CD4-positive, alpha-beta memory T cell (primary cell): ENCODE data around the gene PHC2. TPM values are rescaled to one million over a fixed set of nuclear protein-coding genes. Genes with fewer than 3 reads are reported as not detected.

Source experiments
- CTCF ChIA-PET: fragments of 350-600 bp; sonication (Branson Sonifier 250); formaldehyde crosslinking; loops from one replicate; lab custom pipeline; 2021; ENCODE audit warnings: inconsistent platforms; ENCODE audit not compliant: partially characterized antibody; lab: Charles Lee
- POLR2A ChIA-PET: fragments of 350-600 bp; sonication (Branson Sonifier 250); formaldehyde crosslinking; loops from one replicate; lab custom pipeline; 2021; ENCODE audit not compliant: partially characterized antibody; lab: Charles Lee
- DNase-seq, 5 donors: peaks; one replicate each; pipeline versions ENCODE4 v3.0.0 to v3.0.0-alpha.2; 2020 to 2022; ENCODE audit warnings: mixed read lengths in 1 of 5
- H3K27ac ChIP-seq: one replicate; pipeline ENCODE4 v1.7.0; 2013; ENCODE audit warnings: low read depth, low read length
- H3K27me3 ChIP-seq: 2 replicates; pipeline ENCODE4 v1.7.0; 2013; ENCODE audit warnings: mild to moderate bottlenecking, low read length, moderate library complexity; ENCODE audit not compliant: insufficient read depth
- H3K36me3 ChIP-seq: 2 replicates; pipeline ENCODE4 v1.7.0; 2013; ENCODE audit warnings: mild to moderate bottlenecking, low read length, moderate library complexity; ENCODE audit not compliant: insufficient read depth
- H3K4me1 ChIP-seq: 2 replicates; pipeline ENCODE4 v1.7.0; 2013; ENCODE audit warnings: mild to moderate bottlenecking, low read length, moderate library complexity; ENCODE audit not compliant: insufficient read depth
- H3K4me3 ChIP-seq, 2 donors: one replicate each; pipeline ENCODE4 v1.7.0; 2013; ENCODE audit warnings: low read length in 2 of 2, mild to moderate bottlenecking in 1 of 2
- H3K9me3 ChIP-seq, 2 donors: one replicate each; pipeline ENCODE4 v1.7.0; 2013; ENCODE audit warnings: low read length in 2 of 2, control low read depth in 1 of 2; ENCODE audit not compliant: control insufficient read depth in 1 of 2
- H3K27ac Mint-ChIP-seq, 7 donors: one replicate each; pipeline ENCODE4 v1.8.0; 2020 to 2021; ENCODE audit warnings: mixed read lengths in 7 of 7, mild to moderate bottlenecking in 6 of 7, inconsistent platforms in 3 of 7, moderate library complexity in 3 of 7
- H3K27me3 Mint-ChIP-seq, 2 donors: one replicate each; pipeline ENCODE4 v1.8.0; 2020 to 2021; ENCODE audit warnings: mixed read lengths in 2 of 2
- H3K36me3 Mint-ChIP-seq, 2 donors: one replicate each; pipeline ENCODE4 v1.8.0; 2020 to 2021; ENCODE audit warnings: mixed read lengths in 2 of 2, inconsistent platforms in 1 of 2, mild to moderate bottlenecking in 1 of 2
- H3K4me1 Mint-ChIP-seq, 4 donors: one replicate each; pipeline ENCODE4 v1.8.0; 2020 to 2021; ENCODE audit warnings: mixed read lengths in 4 of 4, mild to moderate bottlenecking in 1 of 4
- H3K4me3 Mint-ChIP-seq, 8 donors: one replicate each; pipeline ENCODE4 v1.8.0; 2020 to 2021; ENCODE audit warnings: mixed read lengths in 8 of 8, mild to moderate bottlenecking in 7 of 8, moderate library complexity in 6 of 8, inconsistent platforms in 3 of 8
- H3K9me3 Mint-ChIP-seq, 8 donors: one replicate each; pipeline ENCODE4 v1.8.0; 2020 to 2021; ENCODE audit warnings: mixed read lengths in 8 of 8, mild to moderate bottlenecking in 5 of 8, inconsistent platforms in 3 of 8, moderate library complexity in 1 of 8
- intact Hi-C: fragments of 100-400 bp; cut with micrococcal nuclease; formaldehyde crosslinking; loops from one replicate; pipeline ENCODE4 v1.15.1; 2023
- polyA plus RNA-seq, 2 donors: library from polyadenylated mRNA; unstranded; fragments of 300-500 nt; fragmentation: Illumina TruSeq; gene quantifications; one replicate each; pipeline ENCODE4 v1.2.3, GENCODE V29; 2021
- total RNA-seq, 2 experiments: library from RNA; stranded (reverse); gene quantifications; one replicate each; pipeline ENCODE4 v1.2.3, GENCODE V29; 2021

The PHC2 gene, protein sequence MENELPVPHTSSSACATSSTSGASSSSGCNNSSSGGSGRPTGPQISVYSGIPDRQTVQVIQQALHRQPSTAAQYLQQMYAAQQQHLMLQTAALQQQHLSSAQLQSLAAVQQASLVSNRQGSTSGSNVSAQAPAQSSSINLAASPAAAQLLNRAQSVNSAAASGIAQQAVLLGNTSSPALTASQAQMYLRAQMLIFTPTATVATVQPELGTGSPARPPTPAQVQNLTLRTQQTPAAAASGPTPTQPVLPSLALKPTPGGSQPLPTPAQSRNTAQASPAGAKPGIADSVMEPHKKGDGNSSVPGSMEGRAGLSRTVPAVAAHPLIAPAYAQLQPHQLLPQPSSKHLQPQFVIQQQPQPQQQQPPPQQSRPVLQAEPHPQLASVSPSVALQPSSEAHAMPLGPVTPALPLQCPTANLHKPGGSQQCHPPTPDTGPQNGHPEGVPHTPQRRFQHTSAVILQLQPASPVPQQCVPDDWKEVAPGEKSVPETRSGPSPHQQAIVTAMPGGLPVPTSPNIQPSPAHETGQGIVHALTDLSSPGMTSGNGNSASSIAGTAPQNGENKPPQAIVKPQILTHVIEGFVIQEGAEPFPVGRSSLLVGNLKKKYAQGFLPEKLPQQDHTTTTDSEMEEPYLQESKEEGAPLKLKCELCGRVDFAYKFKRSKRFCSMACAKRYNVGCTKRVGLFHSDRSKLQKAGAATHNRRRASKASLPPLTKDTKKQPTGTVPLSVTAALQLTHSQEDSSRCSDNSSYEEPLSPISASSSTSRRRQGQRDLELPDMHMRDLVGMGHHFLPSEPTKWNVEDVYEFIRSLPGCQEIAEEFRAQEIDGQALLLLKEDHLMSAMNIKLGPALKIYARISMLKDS
- 10 to 100 TPM; 34.5 to 35.6 TPM for total RNA-seq
- polyA plus RNA-seq = 10 to 100 TPM; 11.3 to 26.3 TPM

GRCh38 chr1:33430692-33431593 lies at the start of gene PHC2:
TSS of gene PHC2 (minus strand) at chr1:33431095. CDS start at chr1:33375539, 55,556 bp downstream.
- ChIA-PET CTCF (interaction anchor here (1.4 to 2.2 kb wide), 3 partner anchors 9 to 136 kb away, joined by 4 to 9 read pairs (median 8); partner anchors contain the start of gene ZSCAN20), POLR2A (no interaction called here)
- Histone ChIP-seq H3K4me1 (peaks cover 10% of the 10 kb centered on the region), H3K9me3 (no peaks in the 10 kb centered on the region), H3K27ac (no peak within 1 kb of the TSS), H3K36me3 (no peaks in the 10 kb centered on the region), H3K27me3 (peaks cover 3% of the 10 kb centered on the region), H3K4me3 (peak within 1 kb of the TSS in 1 of 2 donors; percentile 41)
- Mint-ChIP-seq H3K27ac (peak within 1 kb of the TSS; percentile 53 to 83 (median 65)), H3K9me3 (no peaks in the 10 kb centered on the region), H3K36me3 (no peaks in the 10 kb centered on the region), H3K4me1 (peaks cover 2 to 5% (median 4%) of the 10 kb centered on the region in 4 donors), H3K27me3 (peaks cover 4 to 6% of the 10 kb centered on the region in 2 donors), H3K4me3 (peak within 1 kb of the TSS; percentile 4 to 83 (median 70))
- intact Hi-C loops = loop anchor here (5.0 kb wide), 1 partner anchor 79 kb away; no protein-coding TSS in a partner anchor
- DNase-seq = peak; percentile 89 to 97 (median 92)

- peaks cover 5 to 14% (median 13%) of the 10 kb centered on the region in 4 donors for H3K4me1 Mint-ChIP-seq
- no peak for DNase-seq
- intact Hi-C loops = no loop called here
- no peaks in the 10 kb centered on the region for H3K9me3 Mint-ChIP-seq
- H3K27ac ChIP-seq = no peak overlapping the region
- peak overlapping the region in 1 of 7 donors; percentile 5 for H3K27ac Mint-ChIP-seq
- H3K4me3 ChIP-seq = no peak overlapping the region
- H3K9me3 ChIP-seq = no peaks in the 10 kb centered on the region
- ChIA-PET CTCF (no interaction called here), POLR2A (no interaction called here)
- no peaks in the 10 kb centered on the region for H3K27me3 Mint-ChIP-seq
- no peaks in the 10 kb centered on the region for H3K36me3 ChIP-seq
- H3K36me3 Mint-ChIP-seq = peaks cover 3 to 7% of the 10 kb centered on the region in 2 donors
- H3K27me3 ChIP-seq = no peaks in the 10 kb centered on the region
- H3K4me1 ChIP-seq = peaks cover 3% of the 10 kb centered on the region
- H3K4me3 Mint-ChIP-seq = no peak overlapping the region
Observed at GRCh38 chr1:33477451-33477850, 46.6 kb upstream of the PHC2 start.

GRCh38 chr1:33473900-33474299 lies 43.0 kb upstream of the PHC2 start:
- Mint-ChIP-seq H3K27me3 (no peaks in the 10 kb centered on the region), H3K4me3 (peak overlapping the region in 2 of 8 donors; percentile 9 to 89), H3K36me3 (no peaks in the 10 kb centered on the region), H3K9me3 (no peaks in the 10 kb centered on the region), H3K27ac (peak overlapping the region in 5 of 7 donors; percentile 1 to 78 (median 16)), H3K4me1 (peaks cover 20 to 34% (median 29%) of the 10 kb centered on the region in 4 donors)
- Histone ChIP-seq H3K4me1 (peaks cover 17% of the 10 kb centered on the region), H3K4me3 (no peak overlapping the region), H3K9me3 (no peaks in the 10 kb centered on the region), H3K36me3 (no peaks in the 10 kb centered on the region), H3K27ac (no peak overlapping the region), H3K27me3 (no peaks in the 10 kb centered on the region)
- DNase-seq = no peak
- intact Hi-C loops = loop anchor here (5.0 kb wide), 1 partner anchor 347 kb away; no protein-coding TSS in a partner anchor
- CTCF ChIA-PET = interaction anchor here (1.6 kb wide), 1 partner anchor 178 kb away, joined by 4 read pairs; no protein-coding TSS in a partner anchor
- POLR2A ChIA-PET = no interaction called here

- peaks cover 17% of the 10 kb centered on the region for H3K4me1 ChIP-seq
- Mint-ChIP-seq H3K9me3 (no peaks in the 10 kb centered on the region), H3K27me3 (no peaks in the 10 kb centered on the region), H3K27ac (peak within 1 kb of the TSS; percentile 72 to 96 (median 89)), H3K4me3 (peak within 1 kb of the TSS; percentile 87 to 99 (median 93)), H3K36me3 (no peaks in the 10 kb centered on the region), H3K4me1 (peaks cover 19 to 34% (median 27%) of the 10 kb centered on the region in 4 donors)
- no peaks in the 10 kb centered on the region for H3K27me3 ChIP-seq
- CTCF ChIA-PET = interaction anchor here (0.7 to 3.5 kb wide), 8 partner anchors 9 to 540 kb away, joined by 3 to 46 read pairs (median 5); no protein-coding TSS in a partner anchor
- no peaks in the 10 kb centered on the region for H3K36me3 ChIP-seq
- peak within 1 kb of the TSS; percentile 43 to 66 for H3K4me3 ChIP-seq
- POLR2A ChIA-PET = interaction anchor here (1.1 kb wide), 1 partner anchor 345 kb away, joined by 3 read pairs; no protein-coding TSS in a partner anchor
- peak; percentile 76 to 81 (median 77) for DNase-seq
- H3K9me3 ChIP-seq = no peaks in the 10 kb centered on the region
- intact Hi-C loops = loop anchor here (5.0 kb wide), 1 partner anchor 345 kb away; no protein-coding TSS in a partner anchor
- peak within 1 kb of the TSS; percentile 53 for H3K27ac ChIP-seq
Observed at GRCh38 chr1:33472269-33472980, 41.5 kb upstream of the PHC2 start, which contains the start of gene ZSCAN20. TSS of gene ZSCAN20 (plus strand) at chr1:33472645. CDS start at chr1:33479289, 6,644 bp downstream.

DNA sequence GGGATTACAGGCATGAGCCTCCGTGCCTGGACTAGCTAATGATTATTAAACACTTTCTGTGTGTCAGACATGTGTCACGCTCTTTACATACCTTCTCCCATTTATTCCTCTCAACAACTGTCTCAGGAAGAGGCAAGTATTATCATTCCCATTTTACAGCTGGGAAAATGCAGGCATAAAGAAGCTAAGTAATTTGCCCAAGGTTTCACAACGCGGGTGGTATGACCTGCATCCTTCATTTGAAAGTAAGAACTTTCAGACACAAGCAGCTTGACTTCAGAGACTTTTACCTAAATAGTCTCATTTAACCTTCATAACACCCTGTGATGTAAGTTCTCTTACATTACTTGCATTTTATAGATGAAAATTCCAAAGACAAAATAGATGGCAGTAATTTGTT lies 40.5 kb upstream of the PHC2 start:
- Histone ChIP-seq H3K4me1 (peaks cover 17% of the 10 kb centered on the region), H3K27ac (peak overlapping the region; percentile 53), H3K36me3 (no peaks in the 10 kb centered on the region), H3K27me3 (no peaks in the 10 kb centered on the region), H3K9me3 (no peaks in the 10 kb centered on the region), H3K4me3 (peak overlapping the region in 1 of 2 donors; percentile 66)
- POLR2A ChIA-PET = interaction anchor here (1.1 kb wide), 1 partner anchor 344 kb away, joined by 3 read pairs; no protein-coding TSS in a partner anchor
- Mint-ChIP-seq H3K9me3 (no peaks in the 10 kb centered on the region), H3K4me3 (peak overlapping the region in 5 of 8 donors; percentile 9 to 99 (median 47)), H3K27me3 (no peaks in the 10 kb centered on the region), H3K27ac (no peak overlapping the region), H3K36me3 (no peaks in the 10 kb centered on the region), H3K4me1 (peaks cover 19 to 34% (median 27%) of the 10 kb centered on the region in 4 donors)
- DNase-seq = no peak
- CTCF ChIA-PET = interaction anchor here (0.7 to 3.5 kb wide), 15 partner anchors 10 to 539 kb away, joined by 3 to 46 read pairs (median 4); no protein-coding TSS in a partner anchor
- intact Hi-C loops = loop anchor here (5.0 kb wide), 1 partner anchor 344 kb away; no protein-coding TSS in a partner anchor
